Mucosa of descending colon (tissue), 3 donors: Measurements from ENCODE around the gene SIK3. TPM values are rescaled to one million over a fixed set of nuclear protein-coding genes. Genes with fewer than 3 reads are reported as not detected.

ENCODE experiments used
- ATAC-seq: fragments of 200-7000 bp; cut with Tn5 transposase; one replicate; pipeline ENCODE4 v1.9.1; 2020; ENCODE audit warnings: mild to moderate bottlenecking, moderate library complexity
- DNase-seq, 3 donors: peaks; one replicate each; pipeline ENCODE4 v3.0.0-alpha.2; 2020
- H3K36me3 ChIP-seq: fragments of 200-600 bp; one replicate; pipeline ENCODE4 v1.8.0; 2021; ENCODE audit warnings: low read depth, mild to moderate bottlenecking
- H3K4me1 ChIP-seq: fragments of 200-600 bp; one replicate; pipeline ENCODE4 v1.8.0; 2021; ENCODE audit warnings: low read depth, mild to moderate bottlenecking
- H3K4me3 ChIP-seq: fragments of 200-600 bp; one replicate; pipeline ENCODE4 v1.8.0; 2021; ENCODE audit warnings: mild to moderate bottlenecking
- H3K9me3 ChIP-seq: fragments of 200-600 bp; one replicate; pipeline ENCODE4 v1.8.0; 2021; ENCODE audit warnings: mild to moderate bottlenecking
- CTCF ChIP-seq: fragments of 200-600 bp; IDR thresholded peaks from one replicate; pipeline ENCODE4 v1.8.0; 2022; ENCODE audit warnings: antibody characterized with exemption, mild to moderate bottlenecking
- intact Hi-C, 2 donors: fragments of 100-400 bp; cut with DNase I in 1 of 2; cut with micrococcal nuclease in 1 of 2; formaldehyde crosslinking; loops; one replicate each; pipeline versions ENCODE4 v1.11.0 to v1.11.1; 2022; cut with DNase I, micrococcal nuclease
- total RNA-seq, 3 donors: library from RNA; stranded (reverse); fragmentation: NEBNext Ultra II Directional in 2 of 3; extraction: Animal tissue kit (Norgen Biotek cat#: 25700) in 2 of 3; gene quantifications; one replicate each; pipeline versions ENCODE4 v1.2.1 to v1.2.4, GENCODE V29; 2021 to 2023
- donor health status: DM: no; HTN: no; CAD: no; lungs with moderate emphysema.
- donor health status: DM: no; HTN: no; CAD: no.
- donor health status: DM: no; HTN: yes; CAD: no.

The SIK3 gene
- total RNA-seq, 3 donors from 2014 or later, result 28.1 to 55.6 (median 41.8) TPM

- TF ChIP-seq CTCF, result no peak
- Histone ChIP-seq H3K36me3 (no peaks in the 10 kb centered on the region), H3K4me1 (no peaks in the 10 kb centered on the region), H3K9me3 (no peaks in the 10 kb centered on the region), H3K4me3 (no peak overlapping the region)
- intact Hi-C loops, result no loop called here
- ATAC-seq (no peak), DNase-seq (no peak)
Measured at GRCh38 chr11:116844722-116845121, 253.5 kb downstream of the SIK3 start.

GRCh38 chr11:116843661-116844060 is 254.6 kb downstream of the SIK3 start:
- DNase-seq (no peak), ATAC-seq (no peak)
- no peak overlapping the region for H3K4me3 ChIP-seq
- H3K36me3 ChIP-seq, result no peaks in the 10 kb centered on the region
- H3K4me1 ChIP-seq, result no peaks in the 10 kb centered on the region
- no peaks in the 10 kb centered on the region for H3K9me3 ChIP-seq
- intact Hi-C loops, result no loop called here
- no peak for TF ChIP-seq CTCF

GRCh38 chr11:116842909-116843308 is 255.3 kb downstream of the SIK3 start:
- no peak for DNase-seq
- TF ChIP-seq CTCF, result no peak
- H3K4me1 ChIP-seq, result no peaks in the 10 kb centered on the region
- intact Hi-C loops, result no loop called here
- no peak overlapping the region for H3K4me3 ChIP-seq
- H3K9me3 ChIP-seq, result no peaks in the 10 kb centered on the region
- peak; percentile 67 for ATAC-seq
- H3K36me3 ChIP-seq, result no peaks in the 10 kb centered on the region

GRCh38 chr11:116842117-116842516 is 256.1 kb downstream of the SIK3 start:
- DNase-seq (no peak), ATAC-seq (no peak)
- Histone ChIP-seq H3K36me3 (no peaks in the 10 kb centered on the region), H3K9me3 (no peaks in the 10 kb centered on the region), H3K4me1 (no peaks in the 10 kb centered on the region), H3K4me3 (no peak overlapping the region)
- no peak for TF ChIP-seq CTCF
- intact Hi-C loops, result no loop called here

- no peak for ATAC-seq
Measured at GRCh38 chr11:116840746-116841296, 257.4 kb downstream of the SIK3 start.

More at GRCh38 chr11:116840746-116841296, 257.4 kb downstream of the SIK3 start:
- H3K4me3 ChIP-seq, result no peak overlapping the region
- DNase-seq, result no peak
- intact Hi-C loops, result no loop called here
- no peaks in the 10 kb centered on the region for H3K36me3 ChIP-seq
- H3K9me3 ChIP-seq, result no peaks in the 10 kb centered on the region
- no peak for TF ChIP-seq CTCF
- peaks cover 5% of the 10 kb centered on the region for H3K4me1 ChIP-seq
